GM18508 (cell line): ENCODE results near the gene PHYHD1.
A peak's percentile ranks its signal among the peaks of the same experiment; 100 is the strongest.
"Not testable (repeated sequence)": the region's sequence is repeated elsewhere in the genome, so short reads cannot be mapped to it uniquely, and the experiment has no call there.

Experiments used
- ATAC-seq: cut with Tn5 transposase; IDR thresholded peaks from one replicate; pipeline ENCODE4 v1.9.1; 2021; ENCODE audit warnings: moderate number of reproducible peaks; ENCODE audit not compliant: insufficient read depth, unreplicated experiment

The PHYHD1 gene

GRCh38 chr9:128918921-128919320 is 1.9 kb upstream of the PHYHD1 start:
- no peak for ATAC-seq

- ATAC-seq: no peak
Observed at GRCh38 chr9:128919402-128920089, 1.2 kb upstream of the PHYHD1 start.

- ATAC-seq: no peak
Observed at GRCh38 chr9:128921881-128922763, 1.3 kb downstream of the PHYHD1 start.

GRCh38 chr9:128923493-128923883 is 2.7 kb downstream of the PHYHD1 start:
- ATAC-seq: no peak

- no peak for ATAC-seq
Observed at GRCh38 chr9:128927731-128928411, 7.1 kb downstream of the PHYHD1 start.

- no peak for ATAC-seq
Observed at GRCh38 chr9:128928624-128929023, 7.8 kb downstream of the PHYHD1 start.

- no peak for ATAC-seq
Observed at GRCh38 chr9:128929560-128929959, 8.8 kb downstream of the PHYHD1 start.

GRCh38 chr9:128933731-128934130 is 12.9 kb downstream of the PHYHD1 start:
- ATAC-seq: no peak

GRCh38 chr9:128936171-128936865 is 15.5 kb downstream of the PHYHD1 start:
- ATAC-seq: no peak

- no peak for ATAC-seq
Observed at GRCh38 chr9:128937310-128938165, 16.8 kb downstream of the PHYHD1 start.

- ATAC-seq: no peak
Observed at GRCh38 chr9:128940271-128940921, 19.6 kb downstream of the PHYHD1 start.

GRCh38 chr9:128940946-128941755 is 20.4 kb downstream of the PHYHD1 start:
- no peak for ATAC-seq

- ATAC-seq: no peak
Observed at GRCh38 chr9:128943832-128944620, 23.2 kb downstream of the PHYHD1 start.

GRCh38 chr9:128944966-128945365 is 24.2 kb downstream of the PHYHD1 start:
- not testable (repeated sequence) for ATAC-seq

GRCh38 chr9:128945798-128946501 is 25.2 kb downstream of the PHYHD1 start:
- ATAC-seq: no peak

- ATAC-seq: no peak
Observed at GRCh38 chr9:128946571-128947276, 25.9 kb downstream of the PHYHD1 start.

- peak; percentile 25 for ATAC-seq
Observed at GRCh38 chr9:128947277-128947526, 26.4 kb downstream of the PHYHD1 start.
